Esophagus squamous epithelium (tissue), 5 donors: ENCODE measurements around the gene ALMS1. TPM values are rescaled to one million over a fixed set of nuclear protein-coding genes. Genes with fewer than 3 reads are reported as not detected.
"Not testable (repeated sequence)": the region's sequence is repeated elsewhere in the genome, so short reads cannot be mapped to it uniquely, and the experiment has no call there.

Experiments
- DNase-seq: peaks from one replicate; lab custom pipeline; 2025; lab: John Stamatoyannopoulos, UW
- H3K27ac ChIP-seq, 4 donors: fragments of 200-600 bp; sonication (generic); one replicate each; pipeline ENCODE4 v1.5.1; 2016 to 2019; ENCODE audit warnings: mild to moderate bottlenecking in 1 of 4
- H3K27me3 ChIP-seq, 4 donors: fragments of 200-600 bp; sonication (generic); 1 replicate in 3 of 4; 2 replicates in 1 of 4; pipeline versions ENCODE4 v1.5.1 to v1.6.0; 2017 to 2021; ENCODE audit warnings: antibody characterized with exemption in 1 of 4
- H3K36me3 ChIP-seq, 3 donors: fragments of 200-600 bp; sonication (generic); one replicate each; pipeline ENCODE4 v1.5.1; 2016 to 2019
- H3K4me1 ChIP-seq, 3 donors: fragments of 200-600 bp; sonication (generic); one replicate each; pipeline ENCODE4 v1.5.1; 2017 to 2019
- H3K4me3 ChIP-seq, 4 donors: fragments of 200-600 bp; sonication (generic); 1 replicate in 3 of 4; 2 replicates in 1 of 4; pipeline ENCODE4 v1.5.1; 2016 to 2019; ENCODE audit warnings: mild to moderate bottlenecking in 2 of 4, moderate library complexity in 1 of 4
- H3K9me3 ChIP-seq, 3 donors: fragments of 200-600 bp; sonication (generic); one replicate each; pipeline ENCODE4 v1.5.1; 2016 to 2019
- CTCF ChIP-seq, 6 experiments: fragments of 450-650 bp in 4 of 6; fragments of 200-600 bp in 2 of 6; sonication (generic) in 2 of 6; IDR thresholded peaks; one replicate each; pipeline ENCODE4 v1.5.1; 2016 to 2019; ENCODE audit warnings: antibody characterized with exemption in 6 of 6, mild to moderate bottlenecking in 4 of 6, moderate library complexity in 4 of 6
- POLR2A ChIP-seq, 4 donors: fragments of 450-650 bp; IDR thresholded peaks; one replicate each; pipeline ENCODE4 v1.6.1; 2017; ENCODE audit warnings: antibody characterized with exemption in 4 of 4, mild to moderate bottlenecking in 4 of 4, moderate library complexity in 3 of 4
- WGBS, 2 donors: methylation state at CpG; one replicate each; pipeline ENCODE4 v1.1.5; 2018; 5-methylcytosine and 5-hydroxymethylcytosine counted together
- intact Hi-C: fragments of 100-400 bp; cut with DNase I; formaldehyde crosslinking; loops from one replicate; pipeline ENCODE4 v1.15.0; 2022
- total RNA-seq, 4 donors: library from RNA; depleted of rRNA; stranded (reverse); fragments of >200 nt; gene quantifications; one replicate each; pipeline ENCODE4 v1.1.0, GENCODE V29; 2016
- donor health status: DM: yes; HTN: yes; CAD: no.

The ALMS1 gene
- total RNA-seq, 4 donors from 2014 or later = 8.4 to 21.4 (median 9.5) TPM

DNA sequence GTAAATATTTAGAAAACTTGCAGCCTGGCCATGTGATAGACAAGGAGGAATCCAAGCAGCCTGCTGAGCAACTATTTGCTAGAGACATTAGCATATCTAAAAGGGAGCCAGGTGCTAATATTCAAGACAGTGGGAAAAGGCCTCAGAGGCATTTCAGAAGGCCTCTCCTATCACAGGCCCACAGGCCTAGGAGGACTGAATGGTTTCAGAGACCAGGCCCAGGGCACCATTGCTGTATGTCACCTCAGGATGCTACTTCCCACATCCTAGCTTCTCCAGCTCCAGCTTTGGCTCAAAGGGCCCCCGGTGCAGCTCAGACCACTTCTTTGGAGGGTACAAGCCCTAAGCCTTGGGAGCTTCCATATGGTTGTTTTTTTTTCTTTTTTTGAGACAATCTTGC, 252.8 kb downstream of the ALMS1 start:
- WGBS, 2 donors = 94 to 100% methylated on average over 1 of the region's 1 CpG
- TF ChIP-seq CTCF (IDR thresholded peaks at IDR 0.05) (no peak), POLR2A (IDR thresholded peaks at IDR 0.05) (no peak)
- Histone ChIP-seq H3K36me3 (no peaks in the 10 kb centered on the region), H3K9me3 (no peaks in the 10 kb centered on the region), H3K4me3 (no peak overlapping the region), H3K27ac (no peak overlapping the region), H3K27me3 (no peaks in the 10 kb centered on the region), H3K4me1 (no peaks in the 10 kb centered on the region)
- no peak for DNase-seq
- intact Hi-C loops = no loop called here

DNA sequence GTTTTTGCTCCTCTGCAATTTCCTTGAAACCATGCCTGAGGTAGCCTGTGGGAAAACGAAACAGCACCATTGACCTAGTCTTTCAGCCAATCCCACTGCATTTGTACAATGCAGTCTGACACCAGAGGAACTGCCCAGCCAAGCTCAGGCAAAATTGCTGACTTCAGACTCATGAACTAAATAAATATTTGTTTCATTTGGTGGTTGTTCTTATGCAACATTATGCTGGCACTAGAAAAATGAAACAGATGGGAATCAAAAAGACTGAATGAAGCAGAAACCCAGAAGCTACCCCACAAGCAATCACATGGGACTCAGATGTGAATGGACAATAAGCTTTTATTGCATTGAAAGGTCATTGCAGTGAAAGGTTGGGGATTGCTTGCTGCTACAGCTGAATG, 254.9 kb downstream of the ALMS1 start:
- Histone ChIP-seq H3K4me1 (no peaks in the 10 kb centered on the region), H3K36me3 (no peaks in the 10 kb centered on the region), H3K4me3 (no peak overlapping the region), H3K27ac (no peak overlapping the region), H3K9me3 (no peaks in the 10 kb centered on the region), H3K27me3 (no peaks in the 10 kb centered on the region)
- 33 to 44% methylated on average over 1 of the region's 1 CpG for WGBS, 2 donors
- TF ChIP-seq POLR2A (IDR thresholded peaks at IDR 0.05) (no peak), CTCF (IDR thresholded peaks at IDR 0.05) (no peak)
- DNase-seq = no peak
- intact Hi-C loops = no loop called here

DNA sequence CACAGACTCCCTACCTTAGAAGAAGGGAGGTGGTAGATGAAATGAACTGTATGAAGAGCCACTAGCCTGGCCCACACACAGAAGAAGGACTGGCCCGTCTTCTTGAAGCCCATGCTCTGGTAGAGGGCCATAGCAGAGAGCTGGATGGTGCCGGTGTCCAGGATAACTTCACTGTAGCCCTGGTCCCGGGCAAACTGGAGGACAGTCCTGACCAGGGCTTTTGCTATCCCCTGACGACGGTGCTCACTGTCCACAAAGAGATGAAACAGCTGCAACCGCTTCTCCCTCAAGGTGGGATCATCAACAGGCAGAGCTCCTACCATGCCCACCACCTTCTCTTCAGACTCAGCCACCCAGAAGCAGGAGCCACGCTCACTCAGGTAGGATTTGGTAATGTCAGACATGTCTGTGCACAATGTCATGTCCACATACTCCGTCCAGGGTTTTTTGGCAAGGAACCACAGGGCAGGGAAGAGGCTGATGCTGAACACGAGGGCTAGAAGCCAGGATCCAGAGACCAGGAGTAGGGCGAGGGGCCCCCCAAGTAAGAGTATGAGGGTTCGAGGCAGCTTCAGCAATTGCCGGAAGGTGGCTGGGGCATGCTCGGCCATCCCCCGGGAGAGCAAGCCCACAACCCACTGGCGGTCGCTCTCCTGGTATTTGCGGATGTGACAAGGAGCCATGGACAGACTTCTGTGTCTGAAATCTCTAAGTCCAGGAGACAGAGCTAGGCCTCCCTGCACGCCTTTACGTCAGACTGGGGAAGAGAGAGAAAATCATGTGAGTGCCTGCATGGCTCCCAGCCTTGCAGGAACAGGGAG, 255.5 kb downstream of the ALMS1 start:
- no peak overlapping the region for H3K4me3 ChIP-seq
- H3K9me3 ChIP-seq = no peaks in the 10 kb centered on the region
- WGBS, 2 donors = 81 to 87% methylated on average over 9 to 11 of the region's 19 CpGs
- no peaks in the 10 kb centered on the region for H3K27me3 ChIP-seq
- intact Hi-C loops = no loop called here
- DNase-seq = no peak
- TF ChIP-seq POLR2A (IDR thresholded peaks at IDR 0.05) (no peak), CTCF (IDR thresholded peaks at IDR 0.05) (no peak)
- no peak overlapping the region for H3K27ac ChIP-seq
- no peaks in the 10 kb centered on the region for H3K36me3 ChIP-seq
- no peaks in the 10 kb centered on the region for H3K4me1 ChIP-seq

DNA sequence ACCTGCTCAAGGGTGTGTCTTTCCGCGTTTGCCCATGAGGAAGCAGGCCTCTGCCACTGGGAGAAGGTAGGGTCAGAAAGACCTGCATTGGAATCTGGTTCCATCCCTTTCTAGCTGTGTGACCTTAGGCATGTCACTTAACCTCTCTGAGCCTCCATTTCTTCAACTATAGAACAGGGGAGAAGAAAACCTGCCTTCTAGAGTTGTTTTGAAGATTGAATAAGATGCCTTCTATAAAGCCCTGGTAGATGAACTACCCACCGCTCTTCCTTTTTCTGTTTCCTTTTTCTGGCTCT, 256.1 kb downstream of the ALMS1 start:
- Histone ChIP-seq H3K27ac (no peak overlapping the region), H3K36me3 (no peaks in the 10 kb centered on the region), H3K4me1 (no peaks in the 10 kb centered on the region), H3K27me3 (no peaks in the 10 kb centered on the region), H3K9me3 (no peaks in the 10 kb centered on the region), H3K4me3 (no peak overlapping the region)
- WGBS, 2 donors = 93 to 100% methylated on average over 1 to 3 of the region's 3 CpGs
- no peak for DNase-seq
- no peak for TF ChIP-seq POLR2A (IDR thresholded peaks at IDR 0.05)
- TF ChIP-seq CTCF (IDR thresholded peaks at IDR 0.05) = no peak
- intact Hi-C loops = no loop called here

- H3K27ac ChIP-seq = no peak within 1 kb of the TSS
- no peak within 1 kb of the TSS for H3K4me3 ChIP-seq
- no peaks in the 10 kb centered on the region for H3K9me3 ChIP-seq
- no peaks in the 10 kb centered on the region for H3K36me3 ChIP-seq
- WGBS, 2 donors = 73 to 81% methylated on average over 10 to 12 of the region's 13 CpGs
- TF ChIP-seq POLR2A (IDR thresholded peaks at IDR 0.05) (no peak), CTCF (IDR thresholded peaks at IDR 0.05) (no peak)
- H3K4me1 ChIP-seq = no peaks in the 10 kb centered on the region
- no peaks in the 10 kb centered on the region for H3K27me3 ChIP-seq
- DNase-seq = no peak
- intact Hi-C loops = no loop called here
Observed at GRCh38 chr2:73642338-73643018, 256.8 kb downstream of the ALMS1 start, which contains the start of gene NAT8. TSS of gene NAT8 (minus strand) at chr2:73642422. CDS start at chr2:73641628, 794 bp downstream.

DNA sequence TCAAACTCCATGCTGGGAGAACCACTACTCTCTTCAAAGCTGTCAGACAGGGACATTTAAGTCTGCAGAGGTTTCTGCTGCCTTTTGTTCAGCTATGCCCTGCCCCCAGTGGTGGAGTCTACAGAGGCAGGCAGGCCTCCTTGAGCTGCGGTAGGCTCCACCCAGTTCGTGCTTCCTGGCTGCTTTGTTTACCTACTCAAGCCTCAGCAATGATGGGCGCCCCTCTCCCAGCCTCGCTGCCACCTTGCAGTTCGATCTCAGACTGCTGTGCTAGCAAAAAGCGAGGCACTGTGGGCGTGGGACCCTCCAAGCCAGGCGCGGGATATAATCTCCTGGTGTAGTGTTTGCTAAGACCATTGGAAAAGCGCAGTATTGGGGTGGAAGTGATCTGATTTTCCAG, 262.1 kb downstream of the ALMS1 start:
- not testable (repeated sequence) for H3K4me1 ChIP-seq, DNase-seq

More for the DNA sequence above, 262.1 kb downstream of the ALMS1 start:
- intact Hi-C loops, H3K4me3 ChIP-seq, H3K36me3 ChIP-seq, H3K27ac ChIP-seq, H3K9me3 ChIP-seq, H3K27me3 ChIP-seq: not testable (repeated sequence)
- 78 to 100% methylated on average over 1 to 4 of the region's 10 CpGs for whole genome bisulfite sequencing, 2 donors
